HEK293T (cell line): ENCODE results near the gene C3AR1.
"Not testable (repeated sequence)": the region's sequence is repeated elsewhere in the genome, so short reads cannot be mapped to it uniquely, and the experiment has no call there.

Source experiments
- CTCF ChIA-PET: fragments of 350-600 bp; formaldehyde crosslinking; extraction: SDS; loops from one replicate; lab custom pipeline; 2021; ENCODE audit warnings: antibody characterized with exemption, inconsistent platforms; lab: Yijun Ruan, JAX
- POLR2A ChIA-PET: fragments of 350-600 bp; formaldehyde crosslinking; extraction: SDS; loops from one replicate; lab custom pipeline; 2020; ENCODE audit warnings: antibody characterized with exemption, inconsistent platforms; lab: Yijun Ruan, JAX
- DNase-seq: peaks from one replicate; pipeline ENCODE4 v3.0.0; 2012; ENCODE audit warnings: mixed read lengths; ENCODE audit errors: extremely low spot score
- ARNT ChIP-seq: fragments of 450-650 bp; IDR thresholded peaks from 2 replicates; pipeline ENCODE4 v1.6.1; 2017; ENCODE audit warnings: mild to moderate bottlenecking
- BHLHE40 ChIP-seq: fragments of 450-650 bp; IDR thresholded peaks from 2 replicates; pipeline ENCODE4 v1.6.1; 2016; ENCODE audit warnings: mild to moderate bottlenecking, moderate library complexity, borderline replicate concordance
- CTBP1 ChIP-seq: fragments of 450-650 bp; IDR thresholded peaks from 2 replicates; pipeline ENCODE4 v1.6.1; 2016; ENCODE audit warnings: borderline replicate concordance
- ELF4 ChIP-seq: fragments of 450-650 bp; IDR thresholded peaks from 2 replicates; pipeline ENCODE4 v1.6.1; 2017; ENCODE audit warnings: antibody characterized with exemption
- FOXA1 ChIP-seq: fragments of 450-650 bp; IDR thresholded peaks from 2 replicates; pipeline ENCODE4 v1.6.1; 2016; ENCODE audit warnings: mild to moderate bottlenecking
- FOXK2 ChIP-seq: fragments of 450-650 bp; IDR thresholded peaks from 2 replicates; pipeline ENCODE4 v1.6.1; 2016; ENCODE audit warnings: mild to moderate bottlenecking
- FOXM1 ChIP-seq: fragments of 450-650 bp; IDR thresholded peaks from 2 replicates; pipeline ENCODE4 v1.6.1; 2017; ENCODE audit warnings: mild to moderate bottlenecking, borderline replicate concordance
- HDGF ChIP-seq: fragments of 450-650 bp; IDR thresholded peaks from 2 replicates; pipeline ENCODE4 v1.6.1; 2017; ENCODE audit warnings: antibody characterized with exemption, borderline replicate concordance
- L3MBTL2 ChIP-seq: fragments of 450-650 bp; conservative IDR thresholded peaks from 2 replicates; pipeline ENCODE4 v1.6.1; 2016; ENCODE audit warnings: mild to moderate bottlenecking
- LEF1 ChIP-seq: fragments of 450-650 bp; IDR thresholded peaks from 2 replicates; pipeline ENCODE4 v1.6.1; 2017; ENCODE audit warnings: mild to moderate bottlenecking, borderline replicate concordance
- NFRKB ChIP-seq: fragments of 450-650 bp; IDR thresholded peaks from 2 replicates; pipeline ENCODE4 v1.6.1; 2016; ENCODE audit warnings: mild to moderate bottlenecking, moderate library complexity
- SP1 ChIP-seq: fragments of 450-650 bp; IDR thresholded peaks from 2 replicates; pipeline ENCODE4 v1.6.1; 2017
- SUZ12 ChIP-seq: fragments of 450-650 bp; IDR thresholded peaks from 2 replicates; pipeline ENCODE4 v1.6.1; 2016; ENCODE audit warnings: mild to moderate bottlenecking
- TARDBP ChIP-seq: fragments of 450-650 bp; IDR thresholded peaks from 2 replicates; pipeline ENCODE4 v1.6.1; 2016
- ZNF384 ChIP-seq: fragments of 450-650 bp; IDR thresholded peaks from 2 replicates; pipeline ENCODE4 v1.6.1; 2016
- TF ChIP-seq, protein P1 (sequence below): fragments of 450-650 bp; IDR thresholded peaks from 2 replicates; pipeline ENCODE4 v1.6.1; 2016

The C3AR1 gene

DNA sequence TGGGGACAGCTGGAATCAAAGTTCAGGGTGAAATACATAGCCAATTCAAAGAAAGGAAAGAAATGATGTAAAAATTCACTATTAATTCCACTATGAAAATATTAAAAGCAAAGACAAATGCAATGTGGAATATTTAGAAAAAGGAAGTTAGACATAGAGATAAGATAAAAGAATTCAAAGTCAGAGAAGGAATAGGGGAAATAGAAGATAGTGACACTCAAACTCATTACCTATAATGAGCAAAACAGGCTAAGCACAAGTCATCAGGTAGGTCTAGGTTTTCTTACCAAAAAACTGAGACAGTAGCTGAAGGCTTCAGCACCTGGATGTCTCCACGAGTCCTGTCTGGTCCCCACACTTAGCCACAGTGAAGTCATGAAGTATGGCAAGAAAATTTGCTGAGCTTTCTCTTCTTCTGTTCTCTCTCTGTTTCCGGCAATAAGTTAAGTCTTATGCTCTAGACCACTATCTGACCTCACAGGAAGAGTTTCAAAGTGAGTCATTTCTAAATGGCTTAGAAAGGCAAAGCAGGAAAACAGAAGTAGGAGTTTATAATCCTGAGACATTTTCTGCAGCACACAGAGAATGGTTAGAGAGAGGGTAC, at the start of gene C3AR1:
C3AR1 (minus strand) TSS at position 369 of the 604 bp plus-strand sequence. CDS start 6,174 bp downstream, outside the sequence.
- ChIA-PET CTCF (no interaction called here), POLR2A (interaction anchor here (0.9 to 1.2 kb wide), 2 partner anchors 12 to 15 kb away, joined by 3 read pairs; no protein-coding TSS in a partner anchor)
- DNase-seq, result no peak

DNA sequence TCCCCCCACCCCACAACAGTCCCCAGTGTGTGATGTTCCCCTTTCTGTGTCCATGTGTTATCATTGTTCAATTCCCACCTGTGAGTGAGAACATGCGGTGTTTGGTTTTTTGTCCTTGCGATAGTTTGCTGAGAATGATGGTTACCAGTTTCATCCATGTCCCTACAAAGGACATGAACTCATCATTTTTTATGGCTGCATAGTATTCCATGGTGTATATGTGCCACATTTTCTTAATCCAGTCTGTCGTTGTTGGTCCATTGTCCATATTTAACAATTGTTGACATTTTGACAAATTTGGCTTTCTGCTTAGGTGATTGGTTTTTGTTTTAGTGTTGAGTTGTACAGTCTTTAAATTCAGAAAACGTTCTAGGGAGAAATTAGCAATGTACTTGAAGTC, 47.0 kb upstream of the C3AR1 start:
- CTCF ChIA-PET, result interaction anchor here (0.9 kb wide), 1 partner anchor 119 kb away, joined by 4 read pairs; no protein-coding TSS in a partner anchor
- POLR2A ChIA-PET, DNase-seq: not testable (repeated sequence)

More for the DNA sequence above, at the start of gene C3AR1:
- TF ChIP-seq CTBP1 (no peak), BHLHE40 (no peak), ZNF384 (no peak), FOXA1 (no peak), FOXK2 (no peak), L3MBTL2 (no peak), ELF4 (no peak), NFRKB (no peak), SUZ12 (no peak), HDGF (no peak), SP1 (no peak), FOXM1 (no peak), TARDBP (no peak), LEF1 (no peak), ARNT (no peak)
- TF ChIP-seq, protein P1, sequence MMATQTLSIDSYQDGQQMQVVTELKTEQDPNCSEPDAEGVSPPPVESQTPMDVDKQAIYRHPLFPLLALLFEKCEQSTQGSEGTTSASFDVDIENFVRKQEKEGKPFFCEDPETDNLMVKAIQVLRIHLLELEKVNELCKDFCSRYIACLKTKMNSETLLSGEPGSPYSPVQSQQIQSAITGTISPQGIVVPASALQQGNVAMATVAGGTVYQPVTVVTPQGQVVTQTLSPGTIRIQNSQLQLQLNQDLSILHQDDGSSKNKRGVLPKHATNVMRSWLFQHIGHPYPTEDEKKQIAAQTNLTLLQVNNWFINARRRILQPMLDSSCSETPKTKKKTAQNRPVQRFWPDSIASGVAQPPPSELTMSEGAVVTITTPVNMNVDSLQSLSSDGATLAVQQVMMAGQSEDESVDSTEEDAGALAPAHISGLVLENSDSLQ, result no peak

DNA sequence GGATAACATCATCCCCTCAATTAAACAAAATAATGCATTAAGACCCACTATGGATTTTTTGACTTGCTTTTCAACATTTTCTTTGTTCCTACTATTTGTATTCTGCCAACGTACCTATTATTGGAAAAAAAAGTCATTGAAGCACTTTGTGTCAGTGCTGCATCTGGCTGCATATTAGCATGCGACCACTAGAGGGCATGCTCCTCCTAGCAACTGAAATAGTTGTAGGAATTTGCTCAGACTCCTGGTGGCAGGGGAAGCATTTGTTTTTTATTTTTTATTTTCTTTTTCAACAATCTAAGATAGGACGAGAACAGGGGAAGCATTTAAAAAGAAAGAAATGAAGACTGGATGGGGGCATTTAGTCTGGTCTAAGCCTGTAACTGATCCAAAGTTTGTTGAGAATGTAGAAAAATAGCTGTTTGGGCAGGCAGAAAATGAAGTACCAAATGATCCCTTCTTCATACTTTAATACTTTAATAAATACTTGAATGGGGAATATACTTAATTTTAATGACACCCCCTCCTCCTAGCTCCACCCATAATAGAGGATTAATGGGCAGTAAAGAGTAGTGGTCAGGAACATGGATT, 42.7 kb upstream of the C3AR1 start:
- CTCF ChIA-PET, result interaction anchor here (0.5 to 1.5 kb wide), 9 partner anchors 10 to 122 kb away, joined by 3 to 11 read pairs (median 4); no protein-coding TSS in a partner anchor
- POLR2A ChIA-PET, result no interaction called here
- DNase-seq, result peak; percentile 66
- TF ChIP-seq ZNF384 (peak; percentile 60; the same call in 1 of the 2 replicates), L3MBTL2 (peak; percentile 31; the same call in 1 of the 2 replicates), NFRKB (no peak)

DNA sequence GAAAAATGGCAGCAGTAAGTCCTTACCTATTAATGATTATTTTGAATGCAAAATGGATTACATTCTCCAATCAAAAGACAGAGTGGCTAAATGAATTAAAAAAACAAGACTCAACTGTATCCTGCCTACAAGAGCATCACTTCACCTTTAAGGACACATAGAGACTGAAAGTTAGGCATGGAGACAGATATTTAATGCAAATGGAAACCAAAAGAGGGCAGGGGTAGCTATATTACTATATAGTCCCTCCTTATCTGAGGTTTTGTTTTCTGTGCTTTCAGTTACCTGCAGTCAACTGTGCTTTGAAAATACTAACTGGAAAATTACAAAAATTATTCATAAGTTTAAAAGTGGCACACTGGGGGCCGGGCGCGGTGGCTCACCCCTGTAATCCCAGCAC, 33.1 kb upstream of the C3AR1 start:
- CTCF ChIA-PET, result interaction anchor here (1.2 to 1.3 kb wide), 2 partner anchors 10 to 138 kb away, joined by 3 to 4 read pairs; no protein-coding TSS in a partner anchor
- no peak for DNase-seq
- no peak for TF ChIP-seq CTBP1
- TF ChIP-seq SUZ12, result no peak
- TF ChIP-seq ELF4, result no peak
- no peak for TF ChIP-seq ZNF384
- no peak for TF ChIP-seq FOXM1
- TF ChIP-seq LEF1, result no peak
- no peak for TF ChIP-seq NFRKB
- TF ChIP-seq HDGF, result no peak
- TF ChIP-seq, protein P1, result no peak
- no peak for TF ChIP-seq BHLHE40
- no peak for TF ChIP-seq L3MBTL2
- TF ChIP-seq FOXA1, result no peak
- POLR2A ChIA-PET, result no interaction called here

DNA sequence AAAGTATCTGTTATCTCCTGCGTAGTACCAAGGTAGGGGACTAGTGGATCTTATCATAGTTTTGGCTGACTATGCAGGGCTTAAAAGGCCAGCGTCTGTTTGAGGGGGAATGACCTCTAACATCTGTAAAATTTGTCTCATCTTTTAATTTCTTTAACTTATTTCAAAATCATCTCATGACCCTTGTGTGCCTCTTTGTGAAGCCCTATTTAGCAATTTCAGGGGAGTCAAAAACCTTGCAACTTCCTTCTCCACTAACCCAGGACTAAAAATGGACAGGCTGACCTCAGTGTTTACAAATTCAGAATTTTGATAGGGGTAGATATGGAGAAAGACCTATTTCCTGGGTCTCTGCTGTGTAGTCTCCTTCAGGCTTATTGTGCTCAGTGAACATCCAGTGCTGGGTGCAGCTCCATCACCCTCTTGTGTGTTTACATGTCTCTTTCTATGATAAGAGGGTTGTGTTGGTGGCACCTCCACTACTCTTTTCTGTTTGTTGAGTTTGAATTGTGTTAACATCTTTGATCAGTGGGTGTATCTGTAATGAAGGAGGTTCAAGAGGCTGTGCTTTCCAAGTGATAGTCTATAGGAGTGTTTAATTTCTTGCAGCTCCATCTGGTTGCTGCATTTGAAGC, 30.2 kb upstream of the C3AR1 start:
- no peak for DNase-seq
- CTCF ChIA-PET, result no interaction called here
- TF ChIP-seq HDGF, result no peak
- TF ChIP-seq NFRKB, result no peak
- no peak for TF ChIP-seq L3MBTL2
- TF ChIP-seq, protein P1, result no peak
- TF ChIP-seq CTBP1, result no peak
- TF ChIP-seq ELF4, result no peak
- POLR2A ChIA-PET, result no interaction called here

DNA sequence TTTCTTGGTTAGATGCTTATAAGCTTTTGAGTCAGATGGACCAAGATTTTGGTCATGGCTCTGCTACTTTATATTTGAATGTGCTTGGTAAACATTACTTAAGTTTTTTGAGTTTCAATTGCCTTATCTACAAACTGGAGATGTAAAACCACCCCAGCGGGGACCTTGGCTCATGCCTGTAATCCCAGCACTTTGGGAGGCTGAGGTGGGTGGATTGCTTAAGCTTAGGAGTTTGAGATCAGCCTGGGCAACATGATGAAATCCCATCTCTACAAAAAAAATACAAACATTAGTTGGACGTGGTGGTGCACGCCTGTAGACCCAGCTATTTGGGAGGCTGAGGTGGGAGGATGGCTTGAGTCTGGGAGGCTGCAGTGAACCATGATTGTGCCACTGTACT, 27.1 kb upstream of the C3AR1 start:
- CTCF ChIA-PET, result no interaction called here
- TF ChIP-seq L3MBTL2 (no peak), ZNF384 (no peak), ELF4 (no peak), FOXM1 (no peak), SP1 (no peak), NFRKB (no peak), LEF1 (no peak), FOXA1 (no peak)
- no peak for DNase-seq
- POLR2A ChIA-PET, result no interaction called here
